Breast epithelium (tissue), 4 donors: ENCODE measurements around the gene CD209. TPM values are rescaled to one million over a fixed set of nuclear protein-coding genes. Genes with fewer than 3 reads are reported as not detected.
"Not testable (repeated sequence)": the region's sequence is repeated elsewhere in the genome, so short reads cannot be mapped to it uniquely, and the experiment has no call there.

ENCODE experiments used
- DNase-seq, 2 donors: peaks; one replicate each; pipeline ENCODE4 v3.0.0-alpha.2; 2019; ENCODE audit warnings: low spot score in 2 of 2
- H3K27ac ChIP-seq, 2 donors: fragments of 200-600 bp; sonication (generic) in 1 of 2; one replicate each; pipeline ENCODE4 v1.5.1; 2016 to 2019; ENCODE audit warnings: mild to moderate bottlenecking in 1 of 2
- H3K27me3 ChIP-seq, 2 donors: fragments of 200-600 bp; sonication (generic) in 1 of 2; one replicate each; pipeline versions ENCODE4 v1.5.1 to v1.6.0; 2017 to 2019; ENCODE audit warnings: control low read depth in 1 of 2, mild to moderate bottlenecking in 1 of 2
- H3K36me3 ChIP-seq: fragments of 200-600 bp; one replicate; pipeline ENCODE4 v1.5.1; 2019
- H3K4me1 ChIP-seq, 2 donors: fragments of 200-600 bp; sonication (generic); one replicate each; pipeline ENCODE4 v1.5.1; 2016 to 2019; ENCODE audit warnings: control low read depth in 1 of 2
- H3K4me3 ChIP-seq, 3 donors: fragments of 200-600 bp; sonication (generic); 1 replicate in 2 of 3; 2 replicates in 1 of 3; pipeline ENCODE4 v1.5.1; 2016 to 2019; ENCODE audit warnings: mild to moderate bottlenecking in 3 of 3, moderate library complexity in 2 of 3
- H3K9me3 ChIP-seq, 2 donors: fragments of 200-600 bp; sonication (generic) in 1 of 2; one replicate each; pipeline ENCODE4 v1.5.1; 2016 to 2019; ENCODE audit warnings: control low read depth in 1 of 2
- POLR2A ChIP-seq: fragments of 450-650 bp; IDR thresholded peaks from one replicate; pipeline ENCODE4 v1.6.1; 2016; ENCODE audit warnings: antibody characterized with exemption, mild to moderate bottlenecking, moderate library complexity
- POLR2AphosphoS5 ChIP-seq, 3 donors: sonication (generic); formaldehyde crosslinking; IDR thresholded peaks; one replicate each; pipeline ENCODE4 v1.6.1; 2017; ENCODE audit warnings: antibody characterized with exemption in 3 of 3
- intact Hi-C: fragments of 100-400 bp; cut with DNase I; formaldehyde crosslinking; loops from one replicate; pipeline ENCODE4 v1.15.1; 2023; ENCODE audit warnings: low total_unique reads
- total RNA-seq, 3 donors: library from RNA; depleted of rRNA; stranded (reverse); fragments of >200 nt; gene quantifications; one replicate each; pipeline ENCODE4 v1.1.0, GENCODE V29; 2016
- TF ChIP-seq, protein P1 (sequence below), 3 donors: fragments of 450-650 bp; IDR thresholded peaks; one replicate each; pipeline ENCODE4 v1.5.1; 2016 to 2017; ENCODE audit warnings: antibody characterized with exemption in 3 of 3, mild to moderate bottlenecking in 3 of 3, moderate library complexity in 3 of 3

CD209 gene
- total RNA-seq, 3 donors from 2014 or later: 2.3 to 9.8 (median 2.6) TPM

DNA sequence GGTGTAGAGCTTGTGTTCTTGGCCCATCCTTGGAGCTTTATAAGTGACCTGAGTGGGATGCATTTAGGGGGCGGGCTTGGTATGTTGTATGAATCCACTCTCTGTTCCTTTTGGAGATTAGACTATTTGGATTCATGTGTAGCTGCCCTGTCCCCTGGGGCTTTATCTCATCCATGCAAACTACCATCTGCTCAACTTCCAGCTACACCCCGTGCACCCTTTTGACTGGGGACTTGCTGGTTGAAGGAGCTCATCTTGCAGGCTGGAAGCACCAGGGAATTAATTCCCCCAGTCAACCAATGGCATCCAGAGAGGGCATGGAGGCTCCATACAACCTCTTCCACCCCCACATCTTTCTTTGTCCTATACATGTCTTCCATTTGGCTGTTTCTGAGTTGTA lies 21.8 kb upstream of the CD209 start:
- TF ChIP-seq, protein P1, sequence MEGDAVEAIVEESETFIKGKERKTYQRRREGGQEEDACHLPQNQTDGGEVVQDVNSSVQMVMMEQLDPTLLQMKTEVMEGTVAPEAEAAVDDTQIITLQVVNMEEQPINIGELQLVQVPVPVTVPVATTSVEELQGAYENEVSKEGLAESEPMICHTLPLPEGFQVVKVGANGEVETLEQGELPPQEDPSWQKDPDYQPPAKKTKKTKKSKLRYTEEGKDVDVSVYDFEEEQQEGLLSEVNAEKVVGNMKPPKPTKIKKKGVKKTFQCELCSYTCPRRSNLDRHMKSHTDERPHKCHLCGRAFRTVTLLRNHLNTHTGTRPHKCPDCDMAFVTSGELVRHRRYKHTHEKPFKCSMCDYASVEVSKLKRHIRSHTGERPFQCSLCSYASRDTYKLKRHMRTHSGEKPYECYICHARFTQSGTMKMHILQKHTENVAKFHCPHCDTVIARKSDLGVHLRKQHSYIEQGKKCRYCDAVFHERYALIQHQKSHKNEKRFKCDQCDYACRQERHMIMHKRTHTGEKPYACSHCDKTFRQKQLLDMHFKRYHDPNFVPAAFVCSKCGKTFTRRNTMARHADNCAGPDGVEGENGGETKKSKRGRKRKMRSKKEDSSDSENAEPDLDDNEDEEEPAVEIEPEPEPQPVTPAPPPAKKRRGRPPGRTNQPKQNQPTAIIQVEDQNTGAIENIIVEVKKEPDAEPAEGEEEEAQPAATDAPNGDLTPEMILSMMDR (IDR thresholded peaks at IDR 0.05): no peak
- no peak for TF ChIP-seq POLR2AphosphoS5 (IDR thresholded peaks at IDR 0.05)
- TF ChIP-seq POLR2A: no peak
- no peak overlapping the region for H3K4me3 ChIP-seq
- intact Hi-C loops: no loop called here
- H3K9me3 ChIP-seq: no peaks in the 10 kb centered on the region
- DNase-seq: no peak
- no peaks in the 10 kb centered on the region for H3K4me1 ChIP-seq
- H3K27me3 ChIP-seq: peaks cover 0 to 32% of the 10 kb centered on the region in 2 donors
- no peaks in the 10 kb centered on the region for H3K36me3 ChIP-seq
- no peak overlapping the region for H3K27ac ChIP-seq

- Histone ChIP-seq H3K27ac (no peak overlapping the region), H3K4me1 (no peaks in the 10 kb centered on the region), H3K36me3 (no peaks in the 10 kb centered on the region), H3K27me3 (peaks cover 0 to 32% of the 10 kb centered on the region in 2 donors), H3K9me3 (no peaks in the 10 kb centered on the region), H3K4me3 (no peak overlapping the region)
- TF ChIP-seq, protein P1 (IDR thresholded peaks at IDR 0.05): no peak
- TF ChIP-seq POLR2AphosphoS5 (IDR thresholded peaks at IDR 0.05) (no peak), POLR2A (no peak)
- DNase-seq: no peak
- intact Hi-C loops: no loop called here
Measured at GRCh38 chr19:7767487-7767886, 20.2 kb upstream of the CD209 start.

- no peaks in the 10 kb centered on the region for H3K36me3 ChIP-seq
- TF ChIP-seq POLR2AphosphoS5 (IDR thresholded peaks at IDR 0.05): no peak
- TF ChIP-seq, protein P1 (IDR thresholded peaks at IDR 0.05): no peak
- no peak for TF ChIP-seq POLR2A
- no peak for DNase-seq
Measured at GRCh38 chr19:7766535-7766934, 19.2 kb upstream of the CD209 start.

GRCh38 chr19:7765043-7765442 lies 17.7 kb upstream of the CD209 start:
- H3K4me1 ChIP-seq, H3K27ac ChIP-seq, intact Hi-C loops, H3K36me3 ChIP-seq, H3K9me3 ChIP-seq, H3K4me3 ChIP-seq, DNase-seq: not testable (repeated sequence)
- H3K27me3 ChIP-seq: peaks cover 0 to 20% of the 10 kb centered on the region in 2 donors

More at GRCh38 chr19:7766535-7766934, 19.2 kb upstream of the CD209 start:
- Histone ChIP-seq H3K27ac (no peak overlapping the region), H3K9me3 (no peaks in the 10 kb centered on the region), H3K4me3 (no peak overlapping the region), H3K27me3 (peaks cover 0 to 31% of the 10 kb centered on the region in 2 donors), H3K4me1 (no peaks in the 10 kb centered on the region)
- intact Hi-C loops: no loop called here

DNA sequence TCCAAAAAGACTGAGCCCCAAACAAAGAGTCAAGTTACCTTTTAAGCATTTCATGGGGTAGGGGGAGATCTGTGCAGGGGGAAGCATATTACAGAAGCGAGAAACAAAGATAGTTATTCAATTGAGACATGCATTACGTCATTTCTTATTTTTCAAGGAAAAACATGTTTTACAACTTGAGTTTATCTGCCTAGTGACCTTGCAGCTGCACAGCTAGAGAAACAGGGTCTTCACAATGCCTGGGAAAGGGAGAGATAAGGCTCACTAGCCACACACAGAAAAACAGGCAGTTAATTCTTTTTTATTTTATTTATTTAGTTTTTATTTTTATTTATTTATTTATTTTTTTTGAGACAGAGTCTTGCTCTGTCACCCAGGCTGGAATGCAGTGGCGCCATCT lies 16.8 kb upstream of the CD209 start:
- H3K27me3 ChIP-seq: peaks cover 0 to 19% of the 10 kb centered on the region in 2 donors
- H3K4me1 ChIP-seq, DNase-seq, H3K36me3 ChIP-seq, H3K4me3 ChIP-seq, H3K9me3 ChIP-seq, H3K27ac ChIP-seq, intact Hi-C loops: not testable (repeated sequence)

DNA sequence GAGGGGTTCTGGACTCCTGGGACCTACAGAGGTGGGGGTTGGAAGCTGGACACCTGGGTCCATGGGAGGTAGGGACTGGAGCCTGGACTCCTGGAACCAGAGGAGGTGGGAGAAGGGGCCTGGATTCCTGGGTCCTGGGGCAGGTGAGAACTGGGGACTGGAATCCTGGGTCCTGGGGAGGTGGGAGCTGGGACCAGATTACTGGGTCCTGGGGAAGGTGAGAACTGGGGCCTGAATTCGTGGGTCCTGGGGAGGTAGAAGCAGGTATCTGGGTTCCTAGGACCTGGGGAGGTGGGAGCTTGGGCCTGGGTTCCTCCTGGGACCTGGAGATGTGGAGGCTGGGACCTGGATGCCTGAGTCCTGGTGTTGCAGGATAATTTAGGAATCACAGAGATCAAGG lies 16.4 kb upstream of the CD209 start:
- Histone ChIP-seq H3K36me3 (no peaks in the 10 kb centered on the region), H3K4me1 (no peaks in the 10 kb centered on the region), H3K9me3 (peaks cover 12 to 14% of the 10 kb centered on the region in 2 donors), H3K27ac (no peak overlapping the region), H3K4me3 (no peak overlapping the region), H3K27me3 (peaks cover 0 to 19% of the 10 kb centered on the region in 2 donors)
- no peak for DNase-seq
- TF ChIP-seq POLR2A (no peak), POLR2AphosphoS5 (IDR thresholded peaks at IDR 0.05) (no peak)
- TF ChIP-seq, protein P1 (IDR thresholded peaks at IDR 0.05): no peak
- intact Hi-C loops: no loop called here
